T follicular helper cell (primary cell): Measurements from ENCODE around the gene PHLDB2.

Experiments
- DNase-seq: peaks from one replicate; pipeline ENCODE4 v3.0.0-alpha.2; 2020; ENCODE audit warnings: low read depth

Gene PHLDB2

DNA sequence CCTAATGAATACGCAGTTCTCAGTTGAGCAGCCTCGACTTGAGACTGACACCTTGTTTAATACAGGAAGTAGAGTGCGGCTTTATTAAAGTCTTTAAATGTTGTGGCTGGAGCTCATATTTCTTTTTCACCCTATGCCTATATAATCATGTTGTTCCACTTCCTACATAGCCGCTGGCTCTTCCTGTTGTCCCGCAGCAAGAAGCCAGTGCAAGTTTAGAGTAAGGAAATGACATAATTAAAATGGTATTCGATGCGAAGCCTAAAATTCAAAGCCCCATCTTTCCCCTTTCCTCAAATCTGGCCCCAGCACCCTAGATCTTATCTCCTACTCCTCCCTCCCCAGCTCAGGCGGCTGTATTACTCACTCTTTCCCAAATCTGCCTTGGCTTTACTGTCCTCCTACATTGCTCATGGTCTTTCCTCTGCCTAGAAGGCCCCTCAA, 7.5 kb upstream of the PHLDB2 start:
- DNase-seq = no peak

DNA sequence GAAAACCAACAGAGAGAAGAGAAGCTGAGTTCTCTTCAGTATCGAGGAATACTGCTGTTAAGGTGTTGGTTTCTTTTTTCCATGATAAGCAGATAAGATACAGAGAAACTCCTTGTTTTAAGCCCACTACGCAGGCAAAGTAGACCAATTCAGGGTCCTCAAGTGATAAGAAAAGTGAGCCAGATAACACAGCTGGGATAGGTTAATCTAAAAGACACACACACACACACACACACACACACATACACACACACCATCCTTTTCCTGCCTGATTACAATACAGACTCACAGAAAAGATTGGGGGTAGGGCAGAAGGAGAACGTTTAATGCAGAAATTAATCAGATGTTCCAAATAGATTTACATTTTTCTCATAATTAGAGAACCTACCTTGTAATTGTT, 6.5 kb upstream of the PHLDB2 start:
- DNase-seq = no peak

DNA sequence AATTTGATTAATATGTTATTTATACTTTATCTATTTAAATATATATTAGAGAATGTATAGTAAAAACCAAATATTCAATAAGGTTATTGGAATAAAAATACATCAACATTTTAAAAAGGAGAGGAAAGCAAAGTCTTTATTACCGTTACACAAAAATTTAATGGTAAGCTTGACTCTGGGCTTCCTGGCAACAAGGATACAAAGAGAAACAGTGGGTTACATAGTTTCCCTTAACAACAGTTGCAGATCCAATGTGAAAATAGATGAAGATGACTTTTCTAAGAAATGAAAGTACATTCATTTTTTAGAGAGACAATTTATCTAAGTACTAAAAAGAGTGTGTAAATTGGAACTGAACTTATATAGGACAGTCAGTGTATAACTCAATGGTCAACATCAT, 6.0 kb upstream of the PHLDB2 start:
- DNase-seq = no peak

DNA sequence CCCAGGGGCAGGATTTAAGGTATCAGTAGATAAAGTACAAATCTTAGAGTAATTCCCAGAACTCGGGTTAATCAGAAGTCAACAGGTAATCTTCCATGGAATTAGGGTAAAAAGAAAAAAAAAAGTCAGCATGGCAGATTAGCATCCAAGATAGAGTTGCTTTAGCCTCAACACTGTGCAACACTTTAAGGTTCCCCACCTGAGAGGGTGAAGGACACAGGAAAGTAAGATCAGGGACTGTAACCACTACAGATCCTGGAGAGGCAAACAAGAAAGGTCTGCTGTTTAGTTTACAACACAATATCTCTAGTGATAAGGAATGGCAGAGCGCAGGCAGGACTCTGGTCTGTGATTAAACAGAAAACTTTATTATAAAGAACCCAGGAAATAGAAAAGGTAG, 4.1 kb upstream of the PHLDB2 start:
- no peak for DNase-seq

DNA sequence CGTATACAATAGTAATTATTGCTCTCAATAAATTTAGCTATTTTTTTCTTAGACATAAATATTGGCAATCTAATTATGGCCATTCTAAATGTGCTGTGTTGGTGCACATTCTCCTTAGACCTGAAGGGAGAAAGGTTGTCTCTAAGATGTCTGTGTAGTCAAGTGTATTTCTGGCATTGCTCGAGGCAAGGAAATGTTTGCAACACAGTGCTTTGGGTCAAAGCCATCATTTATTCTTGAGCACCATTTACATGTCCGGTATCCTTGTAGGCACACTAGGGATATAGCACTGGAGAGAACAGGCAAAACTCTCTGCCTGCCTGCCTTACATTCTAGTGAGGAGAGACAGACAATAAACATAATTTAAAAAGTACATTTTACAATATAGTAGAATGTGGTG, 2.6 kb upstream of the PHLDB2 start:
- DNase-seq = no peak

DNA sequence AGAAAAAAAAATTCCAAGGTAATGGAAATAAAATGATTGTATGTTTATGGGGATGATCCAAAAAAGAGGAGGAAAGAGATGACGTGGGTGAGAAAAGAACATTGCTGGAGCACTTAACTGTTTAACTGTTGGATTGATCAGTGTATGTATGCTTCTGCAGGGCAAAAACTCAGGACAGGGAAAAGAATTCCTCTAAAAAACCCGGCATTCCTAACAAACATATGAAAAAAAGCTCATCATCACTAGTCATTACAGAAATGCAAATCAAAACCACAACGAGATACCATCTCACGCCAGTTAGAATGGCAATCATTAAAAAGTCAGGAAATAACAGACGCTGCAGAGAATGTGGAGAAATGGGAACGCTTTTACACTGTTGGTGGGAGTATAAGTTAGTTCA, 1.6 kb upstream of the PHLDB2 start:
- no peak for DNase-seq

DNA sequence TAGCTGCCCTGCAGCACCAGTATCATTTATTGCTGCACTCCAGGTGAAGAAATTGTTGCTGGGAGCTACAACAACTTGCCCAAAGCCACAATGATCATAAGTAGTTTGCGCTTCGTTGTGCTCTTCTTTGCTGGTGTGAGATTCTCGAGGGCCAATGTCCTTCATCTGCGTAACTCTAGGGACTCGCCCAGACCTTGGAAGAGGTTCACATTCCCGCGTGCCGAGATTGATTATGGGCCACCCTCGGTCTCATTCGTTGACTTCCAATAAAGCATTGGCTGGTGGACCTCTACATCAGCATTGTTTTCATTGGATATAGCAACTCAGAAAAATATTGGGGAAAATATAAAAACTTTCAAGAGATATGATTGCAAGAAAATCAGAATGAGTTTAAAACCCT, 423 bp upstream of the PHLDB2 start:
- DNase-seq = no peak

DNA sequence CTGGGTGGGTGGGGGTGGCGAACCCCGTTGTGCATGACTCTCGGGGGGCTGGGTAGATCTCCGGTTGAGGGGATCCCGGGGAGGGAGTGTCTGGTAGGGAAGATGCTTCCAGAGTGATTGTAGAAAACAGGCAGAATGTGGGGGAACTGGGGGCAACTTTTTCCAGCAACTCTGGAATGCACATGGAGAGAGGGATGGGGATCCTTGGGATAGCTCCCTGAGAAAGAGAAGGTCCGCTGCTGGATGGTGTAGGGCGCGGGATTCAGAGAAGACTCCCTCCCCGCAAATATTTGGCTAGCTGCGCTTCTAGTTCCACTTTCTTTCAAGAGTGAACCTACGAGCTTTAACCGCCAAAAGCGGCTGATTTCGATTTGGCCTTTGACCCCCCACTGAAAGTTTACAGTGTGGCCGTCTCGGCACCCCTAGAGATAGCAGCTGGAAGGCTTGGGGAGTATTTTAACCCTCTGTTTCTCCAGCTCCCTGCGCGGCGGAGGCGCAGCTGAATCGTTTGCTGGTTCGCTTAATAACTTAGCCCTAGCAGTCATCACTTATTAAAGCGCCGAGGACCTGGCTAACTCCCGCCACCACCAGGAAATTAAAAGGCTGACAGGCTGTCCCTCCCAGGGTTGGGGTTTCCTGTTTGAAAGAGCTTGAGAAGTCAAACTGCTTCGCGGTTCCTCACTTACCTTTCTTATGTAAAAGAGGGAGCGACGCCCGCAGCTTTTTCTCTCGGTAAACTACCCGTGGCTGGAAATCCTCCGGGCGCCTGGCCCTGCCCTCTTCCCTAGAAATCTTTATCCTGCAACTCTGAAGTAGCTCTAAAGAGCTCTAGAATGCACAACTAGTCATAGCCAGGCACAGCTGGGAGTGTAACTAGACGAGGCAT, 1.2 kb downstream of the PHLDB2 start:
- DNase-seq = peak; percentile 14

DNA sequence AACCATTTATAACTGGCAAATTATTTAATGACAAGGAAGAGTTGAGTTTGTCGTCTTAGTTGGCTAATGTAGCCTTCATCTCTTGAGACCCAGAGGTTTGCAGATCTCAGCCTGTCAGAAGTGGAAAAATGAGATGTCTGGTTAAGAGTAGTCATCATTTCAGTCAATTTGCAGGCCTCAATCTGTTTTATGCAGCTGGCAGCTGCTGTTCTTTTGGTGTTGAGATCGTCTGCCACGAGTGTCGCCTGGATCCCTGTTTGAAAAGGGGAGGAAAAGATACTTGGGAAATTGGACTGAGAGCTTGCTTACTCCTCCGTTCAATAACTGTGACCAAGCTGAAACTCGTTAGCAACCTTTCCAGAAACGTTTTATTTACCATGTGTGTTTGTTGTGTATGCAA, 2.3 kb downstream of the PHLDB2 start:
- DNase-seq = no peak

DNA sequence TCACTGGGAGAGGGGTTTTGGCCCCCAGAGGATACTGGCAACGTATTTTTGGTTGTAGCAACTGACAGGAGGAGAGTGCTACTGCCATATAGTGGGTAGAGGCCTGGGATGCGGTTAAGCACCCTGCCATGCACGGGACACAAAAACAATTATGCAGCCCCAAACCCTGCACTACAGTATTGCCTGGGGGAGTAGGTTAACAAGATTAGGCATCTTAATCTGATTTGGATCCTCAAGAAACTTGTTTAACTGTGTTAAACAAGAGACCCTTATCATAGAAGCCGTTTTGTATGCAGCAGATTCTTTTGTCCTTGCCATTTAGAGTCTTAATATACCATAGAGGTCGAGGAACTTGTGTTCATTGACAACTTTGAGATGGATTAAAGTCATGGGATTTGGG, 3.4 kb downstream of the PHLDB2 start:
- no peak for DNase-seq

DNA sequence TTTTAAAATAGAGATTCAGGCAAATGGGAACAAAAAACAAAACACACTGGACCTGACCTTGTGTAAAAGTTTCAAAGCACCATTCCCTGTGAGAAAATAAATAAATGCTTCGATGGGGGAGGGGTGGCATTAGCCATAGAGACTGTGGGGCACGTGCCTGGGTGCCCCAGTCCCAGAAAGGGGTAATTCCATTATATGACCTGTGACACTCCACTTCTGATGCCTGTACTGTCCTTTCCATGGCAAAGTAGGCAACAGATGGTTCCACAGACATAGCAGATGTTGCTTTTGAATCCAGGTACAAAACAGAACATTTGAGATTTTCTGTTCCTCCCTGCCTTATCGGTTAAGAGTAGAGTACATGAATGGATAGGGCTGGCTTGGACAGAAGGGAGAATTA, 3.9 kb downstream of the PHLDB2 start:
- DNase-seq = no peak

DNA sequence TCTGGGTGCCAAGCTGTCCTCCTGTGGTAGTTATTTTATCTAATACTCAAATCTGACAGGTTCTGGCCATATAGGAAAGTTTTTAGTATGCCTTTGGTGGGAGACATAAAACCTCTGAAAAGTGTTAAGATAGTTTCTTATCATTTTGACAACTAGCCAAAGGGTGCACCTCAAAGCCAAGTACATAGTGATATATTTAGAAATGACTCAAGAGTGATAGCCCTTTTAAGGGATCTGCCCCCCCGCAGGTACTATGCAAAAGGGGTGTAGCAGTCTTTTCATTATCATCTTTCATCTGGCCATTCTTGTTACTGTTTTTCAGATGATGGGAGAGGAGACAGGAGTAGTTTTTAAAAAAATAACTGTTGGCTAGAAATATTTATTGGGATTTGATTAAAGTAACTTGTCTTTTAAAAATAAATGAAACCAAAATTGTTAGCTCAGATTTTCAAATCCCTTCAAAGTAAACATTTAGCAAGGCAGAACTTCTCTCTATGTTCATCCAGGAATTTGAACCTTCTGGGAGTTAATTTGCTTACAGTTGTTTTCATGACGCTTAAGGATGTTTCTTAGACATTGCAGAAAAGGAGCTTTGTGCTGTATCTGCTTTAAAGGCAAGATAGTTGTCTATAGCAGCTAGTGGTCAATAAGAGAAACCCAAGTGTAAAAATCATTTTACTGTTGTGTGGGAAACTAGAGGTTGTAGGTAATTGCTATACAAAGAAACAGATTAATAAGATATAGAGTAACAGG, 5.1 kb downstream of the PHLDB2 start:
- DNase-seq = no peak

DNA sequence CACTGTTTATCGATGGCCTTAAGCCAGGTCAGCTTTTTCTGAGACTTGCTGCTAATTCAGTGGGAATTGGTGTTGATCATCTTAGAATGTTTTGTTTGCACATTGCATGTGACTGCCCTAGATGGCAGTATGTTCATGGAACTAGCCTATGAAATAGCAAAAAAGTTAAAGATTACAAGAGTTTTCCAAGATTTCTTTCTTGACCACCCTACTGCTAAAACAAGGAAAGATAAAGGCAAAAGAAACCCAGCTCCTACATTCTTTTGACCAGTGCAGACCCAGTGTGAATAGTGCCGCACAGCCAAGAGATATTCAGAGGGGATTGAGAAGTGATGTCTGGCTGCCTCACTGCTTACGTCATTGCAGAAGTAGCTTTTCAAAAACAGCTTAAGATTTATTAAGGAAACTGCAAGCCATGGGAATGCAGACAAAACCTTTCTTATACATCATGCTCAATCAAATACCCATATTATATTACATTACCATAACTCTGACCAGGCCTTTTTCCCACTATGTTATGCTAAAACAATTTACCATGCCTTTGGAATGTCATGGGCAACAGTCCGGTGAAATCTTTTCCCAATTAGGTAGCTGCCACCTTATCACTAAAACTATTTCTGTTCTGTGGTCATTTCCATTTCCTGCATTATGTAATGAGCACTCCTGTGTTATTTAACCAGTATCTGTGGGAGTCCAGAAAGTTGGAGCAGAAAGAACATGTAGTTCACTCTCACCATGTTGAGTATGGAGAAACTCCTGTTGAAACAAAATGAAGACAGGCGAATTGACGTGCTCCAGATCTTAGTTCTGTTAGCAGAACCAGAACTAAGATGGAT, 6.0 kb downstream of the PHLDB2 start:
- no peak for DNase-seq

DNA sequence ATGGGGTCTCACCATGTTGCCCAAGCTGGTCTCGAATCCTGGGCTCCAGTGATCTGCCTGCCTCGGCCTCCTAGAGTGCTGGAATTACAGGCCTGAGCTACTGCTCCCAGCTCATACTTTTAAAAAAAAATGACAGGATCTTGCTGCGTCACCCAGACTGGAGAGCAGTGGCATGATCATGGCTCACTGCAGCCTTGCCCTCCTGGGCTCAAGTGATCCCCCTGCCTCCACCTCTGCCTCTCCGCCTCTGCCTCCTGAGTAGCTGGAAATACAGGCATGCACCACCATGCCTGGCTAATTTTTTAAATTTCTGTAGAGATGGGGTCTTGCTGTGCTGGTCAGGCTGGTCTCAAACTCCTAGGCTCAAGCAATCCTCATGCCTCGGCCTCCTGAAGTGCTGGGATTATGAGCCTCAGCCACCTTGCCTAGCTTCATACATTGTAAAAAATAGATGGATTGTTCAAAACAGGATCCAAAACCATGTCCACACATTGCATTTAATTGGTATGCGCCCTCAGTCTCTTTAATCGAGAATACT, 8.9 kb downstream of the PHLDB2 start:
- no peak for DNase-seq

DNA sequence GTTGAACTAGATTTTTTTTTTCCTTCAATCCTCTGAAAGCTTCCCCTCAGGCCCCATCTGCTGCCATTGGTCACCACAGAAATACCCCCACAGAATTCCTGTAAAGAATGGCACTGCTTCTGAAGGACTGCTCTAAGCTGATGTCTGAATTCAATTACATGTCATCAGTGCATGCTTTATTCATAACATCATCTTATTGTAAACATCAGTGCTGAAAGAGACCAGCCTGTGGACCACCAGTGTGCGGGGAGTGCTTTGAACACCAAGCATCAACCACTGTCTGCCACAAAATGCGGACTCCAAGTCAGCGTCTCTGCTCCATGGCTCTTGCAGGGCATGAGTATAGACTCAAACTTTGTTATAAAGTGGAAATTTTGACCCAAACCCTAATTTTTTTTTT, 11.6 kb downstream of the PHLDB2 start:
- no peak for DNase-seq

DNA sequence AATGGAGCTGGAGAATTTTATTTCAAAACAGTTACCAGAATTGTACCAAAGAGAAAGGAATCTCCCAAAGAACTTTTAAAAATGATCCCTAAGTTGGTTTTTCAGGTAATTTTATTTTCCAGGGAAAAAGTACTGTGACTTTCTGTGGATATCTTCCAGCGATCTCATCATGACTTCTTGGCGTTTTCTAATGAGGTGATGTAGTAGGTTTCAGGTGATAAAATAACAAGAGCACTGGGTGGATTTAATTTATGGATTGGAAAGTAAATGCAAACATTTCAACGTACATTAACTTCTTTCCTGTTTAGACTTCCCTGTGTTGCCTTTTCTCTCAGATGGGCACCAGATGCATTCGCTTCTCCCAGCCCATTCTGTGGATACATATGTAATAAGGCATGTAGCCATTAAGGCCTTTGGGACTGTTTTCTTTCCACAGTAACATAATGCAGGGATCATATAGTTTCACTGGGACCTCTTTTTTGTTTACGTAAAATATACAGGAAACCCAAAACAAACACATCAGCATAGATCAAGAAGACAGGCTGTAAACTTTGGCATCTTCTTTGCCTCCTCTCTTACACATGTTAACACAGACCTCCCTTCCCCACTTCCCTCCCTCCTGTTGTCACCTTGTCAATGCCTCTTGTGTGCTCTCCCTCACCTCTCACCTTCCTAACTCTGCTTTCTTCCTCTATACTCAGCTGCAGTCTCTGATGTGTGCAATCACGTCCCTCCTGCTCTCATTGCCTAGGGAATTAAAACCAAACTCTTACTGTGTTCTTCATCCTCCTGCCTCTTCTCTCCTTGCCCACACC, 13.0 kb downstream of the PHLDB2 start:
- no peak for DNase-seq

DNA sequence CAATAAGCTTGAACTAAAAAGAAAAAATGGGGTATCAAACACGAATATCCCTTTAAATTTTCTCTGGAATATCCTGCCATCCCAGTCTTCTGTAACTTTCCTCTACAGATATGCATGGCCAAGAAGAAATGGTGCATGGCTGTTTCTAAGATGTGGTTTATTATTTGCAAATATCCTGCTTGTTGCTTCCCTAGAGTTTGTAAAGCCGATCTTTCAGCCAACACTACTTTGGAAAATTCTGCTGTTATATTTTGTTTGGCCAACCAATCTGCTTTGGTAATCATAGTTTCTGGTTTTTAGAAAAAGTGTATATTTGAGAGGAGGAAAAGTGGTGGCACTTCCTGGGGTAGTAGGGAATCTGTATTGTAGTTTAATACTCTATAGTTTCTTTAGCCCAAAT, 13.9 kb downstream of the PHLDB2 start:
- DNase-seq = no peak

DNA sequence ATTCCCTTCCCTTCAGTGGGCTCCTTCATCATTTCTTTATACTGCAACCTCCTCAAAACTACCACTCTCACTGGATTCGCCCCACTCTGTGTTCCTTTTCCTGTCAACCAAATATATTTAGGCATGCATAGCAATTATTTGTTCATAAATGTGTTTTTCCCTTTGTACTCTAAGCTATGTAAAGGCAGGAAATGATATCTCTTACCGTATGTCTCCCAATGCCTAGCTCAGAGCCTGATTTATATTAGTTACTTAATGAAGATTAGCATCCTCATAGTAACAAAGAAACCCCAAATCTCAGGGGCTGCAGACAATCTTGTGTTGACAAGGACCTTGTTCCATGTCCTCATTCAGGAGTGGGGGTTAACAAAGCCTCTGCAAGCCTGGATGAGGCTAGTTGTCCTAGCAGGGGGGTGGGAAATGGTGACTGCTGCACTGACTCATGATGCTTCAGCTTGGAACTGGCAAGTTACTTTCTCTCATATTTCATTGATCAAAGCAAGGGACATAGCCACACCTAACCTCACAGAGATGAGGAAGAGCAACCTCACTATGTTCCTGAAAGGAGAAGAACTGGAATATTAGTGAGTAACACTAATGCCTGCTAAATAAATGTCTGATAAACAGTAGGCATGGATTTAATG, 15.2 kb downstream of the PHLDB2 start:
- no peak for DNase-seq

DNA sequence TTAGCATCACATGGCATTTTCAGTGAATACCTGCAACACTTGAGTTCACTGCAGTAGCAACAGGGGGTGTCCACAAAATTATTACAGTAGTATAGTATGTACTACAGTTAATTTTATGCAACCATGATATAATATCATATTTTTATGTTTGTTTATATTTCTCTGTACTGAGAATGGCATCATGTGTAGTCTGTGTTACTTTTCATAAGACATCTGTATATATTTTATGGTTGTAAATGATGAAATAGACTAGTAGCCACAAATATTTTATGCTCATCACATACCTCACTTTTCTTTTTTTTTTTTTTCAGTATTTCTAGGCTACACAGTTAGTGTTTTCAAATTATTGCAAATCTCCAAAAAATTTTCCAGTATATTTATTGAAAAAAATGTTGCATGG, 22.4 kb downstream of the PHLDB2 start:
- DNase-seq = no peak

DNA sequence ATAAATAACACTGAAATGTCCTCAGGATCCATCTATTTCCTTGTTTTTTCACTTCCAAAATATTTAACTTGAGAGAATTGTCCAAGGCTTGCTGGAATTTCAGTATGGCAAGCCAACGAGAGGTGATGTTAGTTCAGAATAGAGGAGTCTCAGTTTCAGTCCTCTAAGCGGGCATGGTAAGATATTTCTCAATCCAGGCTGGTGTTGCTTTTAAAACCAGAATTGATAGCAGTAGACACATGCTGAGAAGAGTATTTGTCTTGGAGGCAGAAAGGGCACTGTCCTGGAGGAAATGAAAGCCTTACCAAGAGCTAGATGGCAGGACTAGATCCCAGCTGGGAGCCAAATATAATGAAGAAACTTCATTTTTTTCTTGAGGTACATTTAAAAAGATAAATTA, 23.1 kb downstream of the PHLDB2 start:
- no peak for DNase-seq

DNA sequence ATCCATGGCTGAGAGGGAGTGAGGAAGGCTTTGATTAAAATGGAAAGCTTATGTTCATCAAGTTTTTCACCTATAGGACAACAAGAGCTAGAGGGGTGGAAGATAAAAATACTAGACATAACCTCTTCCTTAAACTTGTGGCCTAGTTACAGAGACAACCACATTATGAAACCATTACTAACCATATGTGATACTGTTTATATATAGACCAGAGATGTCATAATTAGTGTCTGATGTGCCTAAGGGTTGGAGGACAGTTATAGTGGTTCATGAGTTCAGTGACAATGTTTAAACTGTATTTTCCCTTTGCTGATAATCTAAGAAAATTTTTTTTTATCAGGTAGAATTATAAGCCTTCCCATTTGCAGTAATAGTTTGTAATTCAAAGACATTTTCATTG, 23.7 kb downstream of the PHLDB2 start:
- no peak for DNase-seq
